ENCODE data around the gene BMP6. TPM values are rescaled to one million over a fixed set of nuclear protein-coding genes. Genes with fewer than 3 reads are reported as not detected.

BMP6 gene
- total RNA-seq, 1 experiment from 2014 or later: 1.9 TPM

- H3K9me3 ChIP-seq (ENCODE audit: low read depth, low read length, poor library complexity, severe bottlenecking): no peaks in the 10 kb centered on the region
- intact Hi-C loops (cut with micrococcal nuclease; ENCODE audit: unreplicated experiment): no loop called here
- ChIA-PET POLR2A (ENCODE audit: low non-redundant PET) (no interaction called here), CTCF (no interaction called here)
- H3K36me3 ChIP-seq (ENCODE audit: insufficient read depth, low read length, poor library complexity, severe bottlenecking): no peaks in the 10 kb centered on the region
- DNase-seq (ENCODE audit: low spot score): no peak
- H3K27me3 ChIP-seq (replicated peaks; ENCODE audit: insufficient read depth, low read depth, low read length, poor library complexity): no peaks in the 10 kb centered on the region
- BruUV-seq (replicated peaks): no TSS peak
- H3K4me3 ChIP-seq (ENCODE audit: low read depth, low read length, poor library complexity, severe bottlenecking): no peak overlapping the region
- H3K27ac ChIP-seq (ENCODE audit: low read depth, low read length, poor library complexity, severe bottlenecking): no peak overlapping the region
- TF ChIP-seq CTCF (conservative IDR thresholded peaks at IDR 0.05; ENCODE audit: low read depth, low read length) (no peak), EZH2 (IDR thresholded peaks at IDR 0.05; ENCODE audit: borderline replicate concordance, low read depth, low read length, poor library complexity, severe bottlenecking) (no peak)
- no peaks in the 10 kb centered on the region for H3K4me1 ChIP-seq (ENCODE audit: insufficient read depth, low read length, poor library complexity, severe bottlenecking)
Measured at GRCh38 chr6:7763881-7764280, 38.0 kb downstream of the BMP6 start.

- intact Hi-C loops (cut with micrococcal nuclease; ENCODE audit: unreplicated experiment): no loop called here
- POLR2A ChIA-PET (ENCODE audit: low non-redundant PET): no interaction called here
- no peak for DNase-seq (ENCODE audit: low spot score)
- Histone ChIP-seq H3K27ac (ENCODE audit: low read depth, low read length, poor library complexity, severe bottlenecking) (no peak overlapping the region), H3K4me3 (ENCODE audit: low read depth, low read length, poor library complexity, severe bottlenecking) (no peak overlapping the region), H3K36me3 (ENCODE audit: insufficient read depth, low read length, poor library complexity, severe bottlenecking) (no peaks in the 10 kb centered on the region), H3K27me3 (replicated peaks; ENCODE audit: insufficient read depth, low read depth, low read length, poor library complexity) (no peaks in the 10 kb centered on the region), H3K9me3 (ENCODE audit: low read depth, low read length, poor library complexity, severe bottlenecking) (no peaks in the 10 kb centered on the region), H3K4me1 (ENCODE audit: insufficient read depth, low read length, poor library complexity, severe bottlenecking) (no peaks in the 10 kb centered on the region)
- CTCF ChIA-PET: no interaction called here
- TF ChIP-seq CTCF (conservative IDR thresholded peaks at IDR 0.05; ENCODE audit: low read depth, low read length) (no peak), EZH2 (IDR thresholded peaks at IDR 0.05; ENCODE audit: borderline replicate concordance, low read depth, low read length, poor library complexity, severe bottlenecking) (no peak)
- no TSS peak for BruUV-seq (replicated peaks)
Measured at GRCh38 chr6:7765575-7766325, 39.9 kb downstream of the BMP6 start.

- ChIA-PET CTCF (no interaction called here), POLR2A (ENCODE audit: low non-redundant PET) (no interaction called here)
- Histone ChIP-seq H3K36me3 (ENCODE audit: insufficient read depth, low read length, poor library complexity, severe bottlenecking) (no peaks in the 10 kb centered on the region), H3K9me3 (ENCODE audit: low read depth, low read length, poor library complexity, severe bottlenecking) (no peaks in the 10 kb centered on the region), H3K4me1 (ENCODE audit: insufficient read depth, low read length, poor library complexity, severe bottlenecking) (no peaks in the 10 kb centered on the region), H3K4me3 (ENCODE audit: low read depth, low read length, poor library complexity, severe bottlenecking) (no peak overlapping the region), H3K27me3 (replicated peaks; ENCODE audit: insufficient read depth, low read depth, low read length, poor library complexity) (no peaks in the 10 kb centered on the region), H3K27ac (ENCODE audit: low read depth, low read length, poor library complexity, severe bottlenecking) (no peak overlapping the region)
- BruUV-seq (replicated peaks): no TSS peak
- intact Hi-C loops (cut with micrococcal nuclease; ENCODE audit: unreplicated experiment): no loop called here
- TF ChIP-seq EZH2 (IDR thresholded peaks at IDR 0.05; ENCODE audit: borderline replicate concordance, low read depth, low read length, poor library complexity, severe bottlenecking): no peak
- no peak for TF ChIP-seq CTCF (conservative IDR thresholded peaks at IDR 0.05; ENCODE audit: low read depth, low read length)
- no peak for DNase-seq (ENCODE audit: low spot score)
Measured at GRCh38 chr6:7769702-7770101, 43.8 kb downstream of the BMP6 start.
